GM12801 (cell line): ENCODE measurements around the gene RNF19B.

Source experiments
- TF ChIP-seq, protein P1 (sequence below): IDR thresholded peaks from one replicate; pipeline ENCODE4 v1.5.1; 2011; ENCODE audit warnings: control low read depth; ENCODE audit not compliant: insufficient read length; ENCODE audit errors: extremely low read depth

RNF19B gene

GRCh38 chr1:32990887-32991286 lies 26.3 kb upstream of the RNF19B start:
- TF ChIP-seq, protein P1, sequence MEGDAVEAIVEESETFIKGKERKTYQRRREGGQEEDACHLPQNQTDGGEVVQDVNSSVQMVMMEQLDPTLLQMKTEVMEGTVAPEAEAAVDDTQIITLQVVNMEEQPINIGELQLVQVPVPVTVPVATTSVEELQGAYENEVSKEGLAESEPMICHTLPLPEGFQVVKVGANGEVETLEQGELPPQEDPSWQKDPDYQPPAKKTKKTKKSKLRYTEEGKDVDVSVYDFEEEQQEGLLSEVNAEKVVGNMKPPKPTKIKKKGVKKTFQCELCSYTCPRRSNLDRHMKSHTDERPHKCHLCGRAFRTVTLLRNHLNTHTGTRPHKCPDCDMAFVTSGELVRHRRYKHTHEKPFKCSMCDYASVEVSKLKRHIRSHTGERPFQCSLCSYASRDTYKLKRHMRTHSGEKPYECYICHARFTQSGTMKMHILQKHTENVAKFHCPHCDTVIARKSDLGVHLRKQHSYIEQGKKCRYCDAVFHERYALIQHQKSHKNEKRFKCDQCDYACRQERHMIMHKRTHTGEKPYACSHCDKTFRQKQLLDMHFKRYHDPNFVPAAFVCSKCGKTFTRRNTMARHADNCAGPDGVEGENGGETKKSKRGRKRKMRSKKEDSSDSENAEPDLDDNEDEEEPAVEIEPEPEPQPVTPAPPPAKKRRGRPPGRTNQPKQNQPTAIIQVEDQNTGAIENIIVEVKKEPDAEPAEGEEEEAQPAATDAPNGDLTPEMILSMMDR: no peak

DNA sequence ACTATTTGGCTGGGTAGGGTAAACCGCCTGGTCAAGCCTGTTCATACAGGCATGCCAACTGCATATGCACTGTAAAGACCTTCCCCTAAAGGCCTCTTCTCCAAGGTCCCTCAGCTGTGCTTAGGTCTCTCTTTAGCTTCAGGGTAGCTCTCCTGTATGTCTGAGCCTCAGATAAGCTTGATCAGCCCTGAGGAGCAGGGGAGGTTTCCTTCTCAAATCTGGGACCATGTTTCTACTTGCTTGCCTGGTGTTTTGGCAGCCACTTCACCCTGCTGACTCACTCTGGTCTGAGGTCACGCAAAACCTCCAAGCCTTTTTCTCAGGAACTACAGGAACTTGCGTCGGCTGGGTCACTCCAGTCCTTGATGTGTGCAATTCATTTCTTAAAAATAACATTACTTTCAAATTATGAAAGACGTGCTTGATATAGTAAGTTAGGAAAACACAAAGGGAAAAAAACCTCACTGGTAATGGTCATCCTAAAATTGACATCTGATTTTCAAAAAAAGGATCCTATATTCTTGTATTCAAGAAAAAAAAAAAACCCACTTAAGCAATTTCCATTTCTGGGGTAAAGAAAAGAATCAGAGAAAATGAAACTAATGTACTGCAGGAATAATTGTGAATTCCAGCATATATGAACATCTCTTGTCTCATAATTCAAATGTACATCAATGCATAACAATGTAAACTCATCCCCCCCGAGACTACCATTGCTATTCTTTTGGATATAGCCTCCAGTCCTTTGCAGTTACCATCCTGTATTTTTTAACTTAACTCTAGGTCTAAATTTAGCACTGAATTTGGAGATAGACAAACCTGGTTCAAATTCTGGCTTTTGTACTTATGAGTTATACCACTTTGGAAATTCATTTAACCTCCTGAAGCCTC lies 24.8 kb upstream of the RNF19B start:
- TF ChIP-seq, protein P1: no peak

- TF ChIP-seq, protein P1: no peak
Measured at GRCh38 chr1:32988665-32989064, 24.1 kb upstream of the RNF19B start.

DNA sequence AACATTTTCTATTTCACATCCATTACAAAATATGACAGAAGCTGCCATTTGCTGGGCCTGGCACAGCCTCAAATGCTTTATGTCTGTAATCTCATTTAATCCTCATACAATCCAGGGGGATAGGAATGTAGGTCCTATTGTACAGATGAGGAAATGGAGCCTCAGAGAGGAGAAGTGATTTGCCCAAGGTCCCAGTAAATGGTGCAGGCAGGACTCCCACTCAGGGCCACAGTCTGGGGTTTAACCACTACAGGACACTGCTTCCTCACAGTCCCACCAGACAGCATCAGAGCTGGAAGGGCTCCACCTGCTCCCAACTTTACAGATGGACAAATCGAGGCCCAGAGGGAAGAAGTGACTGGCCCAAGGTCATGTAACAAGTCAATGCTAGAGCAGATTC lies 20.6 kb upstream of the RNF19B start:
- TF ChIP-seq, protein P1: no peak

DNA sequence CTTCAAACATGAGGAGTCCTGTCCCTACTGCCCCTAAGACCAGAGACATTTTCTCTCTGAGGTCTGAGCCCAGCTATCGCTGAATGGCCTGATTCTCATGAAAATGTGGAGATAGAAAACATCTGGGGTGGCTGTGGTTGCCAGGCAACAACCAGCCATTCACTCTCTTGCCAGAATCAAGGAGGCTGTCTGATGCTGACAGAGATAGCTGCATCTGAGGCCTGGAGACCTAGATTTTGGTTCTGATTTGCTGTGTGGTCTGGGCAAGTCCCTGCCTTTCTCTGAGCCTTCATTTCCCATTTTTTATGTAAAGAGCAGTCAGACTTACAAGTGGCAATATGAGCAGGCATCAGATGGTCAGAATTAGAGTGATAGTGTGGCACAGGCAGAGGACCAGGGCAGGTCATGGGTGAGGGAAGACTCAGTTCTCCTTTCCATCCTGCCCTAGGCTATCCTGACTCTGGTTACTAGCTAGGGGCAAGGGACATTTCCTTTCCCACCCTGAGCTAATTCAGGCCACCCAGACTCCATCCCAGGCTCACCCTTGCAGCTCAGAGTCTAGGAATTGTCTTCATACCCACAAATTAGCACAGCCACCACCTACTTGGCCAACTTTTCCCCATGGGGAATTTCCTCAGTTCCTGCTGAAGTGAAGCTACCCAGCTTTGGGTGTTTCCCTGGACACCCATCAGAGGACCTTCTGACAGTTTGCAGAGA lies 20.0 kb upstream of the RNF19B start:
- TF ChIP-seq, protein P1: no peak

DNA sequence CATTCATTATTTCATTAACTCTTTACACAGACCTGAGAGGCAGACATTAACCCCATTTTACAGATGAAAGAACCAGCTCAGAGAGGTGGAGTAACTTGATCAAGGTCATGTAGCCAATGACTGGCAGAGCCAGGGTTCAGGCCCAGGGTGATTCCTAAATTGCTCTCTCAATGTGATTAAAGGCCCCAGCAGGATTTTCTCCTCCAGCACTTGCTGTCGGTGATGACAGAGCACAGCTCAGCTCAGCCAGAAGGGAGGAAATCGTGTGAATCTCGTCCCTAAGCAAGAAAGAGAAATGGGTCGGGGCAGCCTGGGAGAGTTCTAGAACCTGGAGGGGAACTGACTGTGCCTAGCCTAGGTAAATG lies 19.5 kb upstream of the RNF19B start:
- TF ChIP-seq, protein P1: no peak

DNA sequence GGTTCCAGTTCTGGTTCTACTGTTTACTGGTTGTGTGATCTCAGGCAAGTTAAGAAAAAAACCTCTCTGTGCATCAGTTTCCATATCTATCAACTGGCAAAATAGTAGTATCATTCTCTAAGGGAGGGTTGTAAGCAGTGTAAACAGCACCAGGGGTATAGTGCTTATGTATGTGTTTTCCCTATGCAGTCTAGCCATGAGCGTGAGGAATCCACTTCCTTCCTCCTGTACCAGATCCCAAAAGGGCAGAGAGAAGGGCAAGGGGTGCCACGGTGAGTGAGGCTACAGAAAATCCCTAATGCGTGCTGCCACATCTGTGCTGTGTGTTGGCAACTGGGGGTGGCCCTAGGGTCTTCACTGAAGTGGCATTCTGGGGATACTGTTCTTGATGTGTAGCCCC lies 18.4 kb upstream of the RNF19B start:
- TF ChIP-seq, protein P1: no peak
